Stomach (tissue), 9 donors: ENCODE data around the gene ERN1. TPM values are rescaled to one million over a fixed set of nuclear protein-coding genes. Genes with fewer than 3 reads are reported as not detected.

Experiments used
- DNase-seq, 2 donors: peaks; one replicate each; pipeline versions ENCODE4 v3.0.0 to v3.0.0-alpha.2; 2013 to 2019
- H3K27ac ChIP-seq, 5 donors: fragments of 200-600 bp in 4 of 5; sonication (generic) in 4 of 5; one replicate each; pipeline ENCODE4 v1.5.1; 2013 to 2019; ENCODE audit warnings: mild to moderate bottlenecking in 1 of 5, moderate library complexity in 1 of 5
- H3K27me3 ChIP-seq, 3 donors: fragments of 200-600 bp; sonication (generic); one replicate each; pipeline ENCODE4 v1.5.1; 2017 to 2019; ENCODE audit warnings: mixed run types in 1 of 3
- H3K36me3 ChIP-seq, 4 donors: fragments of 200-600 bp; sonication (generic); 1 replicate in 3 of 4; 2 replicates in 1 of 4; pipeline ENCODE4 v1.5.1; 2016 to 2019
- H3K4me1 ChIP-seq, 4 donors: fragments of 200-600 bp; sonication (generic); one replicate each; pipeline ENCODE4 v1.5.1; 2016 to 2019
- H3K4me3 ChIP-seq, 4 donors: fragments of 200-600 bp; sonication (generic) in 3 of 4; one replicate each; pipeline ENCODE4 v1.5.1; 2016 to 2019; ENCODE audit warnings: mild to moderate bottlenecking in 1 of 4
- H3K9me3 ChIP-seq, 4 donors: fragments of 200-600 bp; sonication (generic); one replicate each; pipeline ENCODE4 v1.5.1; 2016 to 2019
- EP300 ChIP-seq: sonication (generic); formaldehyde crosslinking; IDR thresholded peaks from one replicate; pipeline ENCODE4 v1.6.1; 2017; ENCODE audit warnings: antibody characterized with exemption
- POLR2A ChIP-seq, 4 donors: fragments of 450-650 bp; IDR thresholded peaks; one replicate each; pipeline ENCODE4 v1.6.1; 2016; ENCODE audit warnings: antibody characterized with exemption in 4 of 4, control low read depth in 2 of 4, mild to moderate bottlenecking in 1 of 4, moderate library complexity in 1 of 4
- POLR2AphosphoS5 ChIP-seq, 3 donors: sonication (generic); formaldehyde crosslinking; IDR thresholded peaks; one replicate each; pipeline ENCODE4 v1.6.1; 2016; ENCODE audit warnings: antibody characterized with exemption in 3 of 3
- WGBS, 5 donors: extraction: QIAGEN DNeasy Blood & Tissue Kit in 3 of 5; methylation state at CpG; one replicate each; pipeline versions ENCODE4 v1.1.5 to v1.1.7; 2013 to 2018; 5-methylcytosine and 5-hydroxymethylcytosine counted together
- intact Hi-C: fragments of 100-400 bp; cut with DNase I; formaldehyde crosslinking; loops from one replicate; pipeline ENCODE4 v1.15.1; 2023; ENCODE audit warnings: low total_unique reads
- polyA plus RNA-seq, 3 donors: library from polyadenylated mRNA; stranded (reverse); fragments of 200-250 nt; gene quantifications; one replicate each; pipeline ENCODE4 v1.2.3, GENCODE V29; 2013
- total RNA-seq, 5 donors: library from RNA; depleted of rRNA; stranded (reverse); fragments of >200 nt; gene quantifications; one replicate each; pipeline versions ENCODE4 v1.1.0 to v1.2.3, GENCODE V29; 2014 to 2016
- TF ChIP-seq, protein P1 (sequence below), 7 experiments: fragments of 450-650 bp in 4 of 7; fragments of 200-600 bp in 3 of 7; sonication (generic) in 3 of 7; IDR thresholded peaks; one replicate each; pipeline ENCODE4 v1.5.1; 2016 to 2019; ENCODE audit warnings: antibody characterized with exemption in 7 of 7, control low read depth in 2 of 7, mild to moderate bottlenecking in 1 of 7
- donor health status: healthy with polysubstance abuse.
- donor health status: Bipolar disorder and iron deficiency.
- donor health status: healthy.

Gene ERN1
- total and polyA plus RNA-seq, 8 donors = 4.1 to 76.4 (median 28.0) TPM

DNA sequence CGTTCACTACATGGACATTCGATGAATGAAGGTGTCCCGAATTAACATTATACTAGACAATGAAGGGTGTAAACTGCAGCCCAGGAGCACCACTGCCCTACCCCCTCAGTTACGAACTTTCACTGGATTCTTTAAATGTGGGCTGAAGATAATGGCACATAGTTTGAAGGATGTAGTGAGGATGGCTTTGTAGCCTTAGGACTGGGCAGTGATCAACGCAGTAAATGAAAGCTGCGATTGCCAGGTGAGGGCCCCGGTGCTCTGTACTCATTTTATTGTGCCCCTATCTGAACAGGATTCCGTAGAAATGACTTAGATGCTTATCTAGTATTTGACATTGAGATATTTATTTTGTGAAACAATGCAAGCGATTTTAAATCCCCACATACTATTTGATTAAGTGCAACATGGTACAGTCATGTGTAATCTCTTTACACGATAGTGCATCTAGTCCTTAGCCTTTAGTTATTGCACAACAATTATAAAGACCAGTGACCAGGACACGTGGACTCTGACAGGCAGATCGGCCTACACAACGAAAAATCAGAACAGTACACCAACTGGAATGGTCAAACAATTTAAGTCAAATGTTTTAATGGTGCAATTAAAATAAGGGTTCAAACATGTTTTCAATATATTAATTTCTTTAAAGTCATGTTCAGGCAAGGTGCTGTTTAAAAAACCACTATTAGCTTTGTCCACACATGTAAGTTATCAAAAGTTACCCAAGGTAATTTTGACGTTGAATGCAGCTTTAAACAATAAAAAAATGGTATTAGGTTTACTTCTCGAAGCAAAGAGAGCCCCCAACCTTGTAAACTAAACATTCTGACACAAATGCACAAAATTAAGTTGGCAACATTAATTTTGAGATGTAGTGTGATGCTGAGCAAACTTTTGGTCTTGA is 17.4 kb upstream of the ERN1 start:
- H3K36me3 ChIP-seq = peaks cover 3 to 35% (median 23%) of the 10 kb centered on the region in 4 donors

DNA sequence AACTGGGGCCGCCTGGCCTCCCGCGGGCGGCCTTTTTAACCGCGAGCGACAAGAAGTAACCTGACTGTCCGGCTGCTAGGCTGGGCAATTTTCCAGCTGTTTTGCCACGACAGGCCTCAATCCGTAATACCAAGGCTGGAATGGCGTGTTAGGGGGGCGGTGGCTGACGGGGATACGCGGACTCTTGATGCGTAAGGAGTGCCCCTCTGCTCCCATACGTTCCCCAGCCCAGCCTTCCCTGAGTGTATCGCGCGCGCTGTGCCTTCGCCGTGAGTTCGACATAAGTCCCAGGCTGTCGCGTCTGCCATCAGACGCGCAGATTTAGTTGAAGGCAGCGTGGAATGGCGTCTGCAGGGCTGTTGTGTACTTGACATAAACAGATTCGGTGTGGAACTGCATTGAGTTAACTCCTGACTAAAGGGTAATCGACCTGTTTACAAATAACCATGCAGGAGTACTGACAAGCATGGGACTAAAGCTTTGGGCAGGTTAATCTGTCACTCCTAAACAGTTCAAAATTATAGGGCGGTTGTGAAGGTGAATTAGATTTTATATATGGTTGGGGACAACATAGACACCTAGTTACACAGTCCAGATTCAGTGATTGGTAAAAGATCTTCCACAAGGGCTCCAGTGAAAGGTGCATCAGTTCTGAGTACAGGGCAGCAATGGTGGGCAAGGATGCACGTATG is 16.6 kb upstream of the ERN1 start:
- intact Hi-C loops = no loop called here
- H3K9me3 ChIP-seq = no peaks in the 10 kb centered on the region

More for the DNA sequence above, 17.4 kb upstream of the ERN1 start:
- intact Hi-C loops = no loop called here
- Histone ChIP-seq H3K4me3 (peak overlapping the region; percentile 69 to 81 (median 74)), H3K27ac (peak overlapping the region; percentile 95 to 98 (median 97)), H3K9me3 (no peaks in the 10 kb centered on the region), H3K27me3 (no peaks in the 10 kb centered on the region), H3K4me1 (peaks cover 29 to 49% (median 35%) of the 10 kb centered on the region in 4 donors)
- peak in 1 of 2 donors; percentile 37 for DNase-seq
- 17 to 32% (median 25%) methylated on average over 15 of the region's 15 CpGs for WGBS, 5 donors
- TF ChIP-seq POLR2A (IDR thresholded peaks at IDR 0.05) (no peak), POLR2AphosphoS5 (IDR thresholded peaks at IDR 0.05) (peak in 1 of 3 donors; percentile 77)
- TF ChIP-seq, protein P1, sequence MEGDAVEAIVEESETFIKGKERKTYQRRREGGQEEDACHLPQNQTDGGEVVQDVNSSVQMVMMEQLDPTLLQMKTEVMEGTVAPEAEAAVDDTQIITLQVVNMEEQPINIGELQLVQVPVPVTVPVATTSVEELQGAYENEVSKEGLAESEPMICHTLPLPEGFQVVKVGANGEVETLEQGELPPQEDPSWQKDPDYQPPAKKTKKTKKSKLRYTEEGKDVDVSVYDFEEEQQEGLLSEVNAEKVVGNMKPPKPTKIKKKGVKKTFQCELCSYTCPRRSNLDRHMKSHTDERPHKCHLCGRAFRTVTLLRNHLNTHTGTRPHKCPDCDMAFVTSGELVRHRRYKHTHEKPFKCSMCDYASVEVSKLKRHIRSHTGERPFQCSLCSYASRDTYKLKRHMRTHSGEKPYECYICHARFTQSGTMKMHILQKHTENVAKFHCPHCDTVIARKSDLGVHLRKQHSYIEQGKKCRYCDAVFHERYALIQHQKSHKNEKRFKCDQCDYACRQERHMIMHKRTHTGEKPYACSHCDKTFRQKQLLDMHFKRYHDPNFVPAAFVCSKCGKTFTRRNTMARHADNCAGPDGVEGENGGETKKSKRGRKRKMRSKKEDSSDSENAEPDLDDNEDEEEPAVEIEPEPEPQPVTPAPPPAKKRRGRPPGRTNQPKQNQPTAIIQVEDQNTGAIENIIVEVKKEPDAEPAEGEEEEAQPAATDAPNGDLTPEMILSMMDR (IDR thresholded peaks at IDR 0.05) = no peak

DNA sequence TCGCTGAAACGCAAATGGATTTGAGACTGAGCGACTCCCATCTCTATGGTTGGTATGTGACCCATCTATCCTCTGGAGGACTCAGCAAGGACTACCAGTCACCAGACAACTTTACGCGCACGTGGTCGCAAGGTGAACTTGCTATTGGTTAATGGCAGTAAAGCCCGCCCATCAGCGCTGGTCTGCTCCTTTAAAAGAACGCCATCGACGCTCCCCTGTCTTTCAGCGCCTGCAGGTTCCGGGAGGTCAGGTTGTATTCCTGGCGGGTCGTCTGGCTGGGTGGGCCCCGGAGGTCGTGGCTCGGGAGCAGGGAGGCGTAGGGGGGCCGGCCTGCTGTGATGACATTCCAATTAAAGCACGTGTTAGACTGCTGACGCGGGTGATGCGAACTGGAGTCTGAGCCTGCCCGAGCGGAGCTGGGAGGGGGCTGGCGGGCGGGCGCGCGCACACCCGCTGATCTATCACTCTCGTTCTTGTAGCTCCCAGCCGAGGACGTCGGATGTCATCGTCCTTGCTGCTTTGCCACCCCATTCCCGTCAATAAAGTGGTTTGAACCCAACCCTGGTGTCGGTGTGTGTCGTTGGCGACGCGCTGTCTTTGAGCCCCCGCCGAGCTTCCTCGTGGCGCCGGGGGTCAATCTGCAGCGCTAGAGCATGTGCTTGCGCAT is 15.9 kb upstream of the ERN1 start:
- H3K4me1 ChIP-seq = peaks cover 27 to 47% (median 34%) of the 10 kb centered on the region in 4 donors
- 0 to 1% (median 0%) methylated on average over 41 to 51 of the region's 51 CpGs for WGBS, 5 donors
- intact Hi-C loops = no loop called here
- DNase-seq = peak; percentile 97 to 99
- H3K27me3 ChIP-seq = no peaks in the 10 kb centered on the region
- TF ChIP-seq POLR2AphosphoS5 (IDR thresholded peaks at IDR 0.05) = peak; percentile 82 to 100 (median 99)
- no peak for TF ChIP-seq EP300
- peak in 2 of 4 donors; percentile 88 to 95 for TF ChIP-seq POLR2A (IDR thresholded peaks at IDR 0.05)
- peaks cover 1 to 26% (median 19%) of the 10 kb centered on the region in 4 donors for H3K36me3 ChIP-seq
- H3K9me3 ChIP-seq = no peaks in the 10 kb centered on the region
- H3K27ac ChIP-seq = peak overlapping the region; percentile 95 to 98 (median 97)
- H3K4me3 ChIP-seq = peak overlapping the region; percentile 69 to 81 (median 74)

More for the DNA sequence above, 16.6 kb upstream of the ERN1 start:
- H3K27ac ChIP-seq = peak overlapping the region; percentile 95 to 98 (median 97)
- 1 to 2% (median 1%) methylated on average over 21 to 34 of the region's 34 CpGs for WGBS, 5 donors
- no peaks in the 10 kb centered on the region for H3K27me3 ChIP-seq
- peaks cover 29 to 49% (median 35%) of the 10 kb centered on the region in 4 donors for H3K4me1 ChIP-seq
- peak; percentile 65 to 89 for DNase-seq
- H3K36me3 ChIP-seq = peaks cover 3 to 32% (median 20%) of the 10 kb centered on the region in 4 donors
- TF ChIP-seq, protein P1 (IDR thresholded peaks at IDR 0.05) = no peak
- TF ChIP-seq POLR2AphosphoS5 (IDR thresholded peaks at IDR 0.05) = peak in 2 of 3 donors; percentile 19 to 30
- peak overlapping the region; percentile 69 to 81 (median 74) for H3K4me3 ChIP-seq

- H3K36me3 ChIP-seq = peaks cover 0 to 21% (median 15%) of the 10 kb centered on the region in 4 donors
- peak overlapping the region; percentile 84 to 98 (median 96) for H3K27ac ChIP-seq
- intact Hi-C loops = no loop called here
- no peak for DNase-seq
- no peaks in the 10 kb centered on the region for H3K27me3 ChIP-seq
- H3K9me3 ChIP-seq = no peaks in the 10 kb centered on the region
- peaks cover 21 to 42% (median 32%) of the 10 kb centered on the region in 4 donors for H3K4me1 ChIP-seq
- TF ChIP-seq, protein P1 (IDR thresholded peaks at IDR 0.05) = no peak
- TF ChIP-seq POLR2A (IDR thresholded peaks at IDR 0.05) (no peak), POLR2AphosphoS5 (IDR thresholded peaks at IDR 0.05) (no peak), EP300 (no peak)
- 0 to 1% (median 0%) methylated on average over 15 of the region's 15 CpGs for WGBS, 5 donors
- H3K4me3 ChIP-seq = peak overlapping the region; percentile 69 to 81 (median 74)
These were observed 15.4 kb upstream of the ERN1 start for GRCh38 chr17:64145375-64145750.
